ENCODE data around the gene B4GALT4.

Gene B4GALT4

GRCh38 chr3:119205685-119206084 is 35.0 kb downstream of the B4GALT4 start:
- H3K27ac Mint-ChIP-seq: no peak overlapping the region
- H3K36me3 Mint-ChIP-seq: peaks cover 30% of the 10 kb centered on the region
- H3K27me3 Mint-ChIP-seq: no peaks in the 10 kb centered on the region
- peaks cover 46% of the 10 kb centered on the region for H3K4me1 Mint-ChIP-seq
- CTCF ChIA-PET: interaction anchor here (1.9 kb wide), 1 partner anchor 60 kb away, joined by 9 read pairs; the partner anchor contains the start of gene TEX55
- H3K4me3 Mint-ChIP-seq: no peak overlapping the region
- H3K9me3 Mint-ChIP-seq: no peaks in the 10 kb centered on the region
- DNase-seq: no peak

GRCh38 chr3:119205209-119205608 is 35.5 kb downstream of the B4GALT4 start:
- CTCF ChIA-PET: no interaction called here
- Mint-ChIP-seq H3K27me3 (no peaks in the 10 kb centered on the region), H3K36me3 (peaks cover 25% of the 10 kb centered on the region), H3K9me3 (no peaks in the 10 kb centered on the region), H3K4me1 (peaks cover 46% of the 10 kb centered on the region), H3K27ac (no peak overlapping the region), H3K4me3 (no peak overlapping the region)
- DNase-seq: no peak

DNA sequence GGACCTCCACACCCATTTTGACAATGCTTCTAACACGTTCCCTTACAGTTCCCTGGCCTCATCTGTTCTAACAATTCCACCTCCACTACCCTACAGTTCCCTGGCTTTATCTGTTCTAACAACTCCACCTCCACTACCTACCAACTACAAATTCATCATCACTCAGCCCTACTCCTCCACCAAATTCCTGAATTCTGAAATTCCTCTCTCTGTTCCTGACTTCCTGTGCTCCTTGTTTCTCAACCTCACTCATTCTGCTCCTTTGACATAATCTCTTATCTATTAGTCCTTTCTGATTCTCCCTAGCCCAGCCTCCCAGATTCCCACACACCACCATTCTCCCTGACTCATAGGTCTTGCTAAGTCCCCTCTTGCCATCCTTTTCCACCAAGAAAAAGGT is 44.8 kb downstream of the B4GALT4 start:
- Mint-ChIP-seq H3K9me3 (no peaks in the 10 kb centered on the region), H3K36me3 (no peaks in the 10 kb centered on the region), H3K27me3 (no peaks in the 10 kb centered on the region), H3K27ac (no peak overlapping the region), H3K4me1 (no peaks in the 10 kb centered on the region), H3K4me3 (no peak overlapping the region)
- no peak for DNase-seq
- CTCF ChIA-PET: no interaction called here

- DNase-seq: no peak
- H3K27me3 Mint-ChIP-seq: no peaks in the 10 kb centered on the region
- no peaks in the 10 kb centered on the region for H3K4me1 Mint-ChIP-seq
- no peaks in the 10 kb centered on the region for H3K36me3 Mint-ChIP-seq
- no peak overlapping the region for H3K4me3 Mint-ChIP-seq
- H3K27ac Mint-ChIP-seq: no peak overlapping the region
- CTCF ChIA-PET: no interaction called here
- no peaks in the 10 kb centered on the region for H3K9me3 Mint-ChIP-seq
Observed at GRCh38 chr3:119195151-119195476, 45.6 kb downstream of the B4GALT4 start.

- H3K4me3 Mint-ChIP-seq: no peak overlapping the region
- H3K4me1 Mint-ChIP-seq: no peaks in the 10 kb centered on the region
- H3K27ac Mint-ChIP-seq: no peak overlapping the region
- no peaks in the 10 kb centered on the region for H3K36me3 Mint-ChIP-seq
- CTCF ChIA-PET: no interaction called here
- no peak for DNase-seq
- no peaks in the 10 kb centered on the region for H3K27me3 Mint-ChIP-seq
- H3K9me3 Mint-ChIP-seq: no peaks in the 10 kb centered on the region
Observed at GRCh38 chr3:119194237-119195150, 46.2 kb downstream of the B4GALT4 start.

- H3K9me3 Mint-ChIP-seq: no peaks in the 10 kb centered on the region
- CTCF ChIA-PET: no interaction called here
- H3K27me3 Mint-ChIP-seq: no peaks in the 10 kb centered on the region
- H3K36me3 Mint-ChIP-seq: no peaks in the 10 kb centered on the region
- H3K4me1 Mint-ChIP-seq: no peaks in the 10 kb centered on the region
- DNase-seq: no peak
- no peak overlapping the region for H3K4me3 Mint-ChIP-seq
- H3K27ac Mint-ChIP-seq: no peak overlapping the region
Observed at GRCh38 chr3:119191800-119192199, 48.9 kb downstream of the B4GALT4 start.

DNA sequence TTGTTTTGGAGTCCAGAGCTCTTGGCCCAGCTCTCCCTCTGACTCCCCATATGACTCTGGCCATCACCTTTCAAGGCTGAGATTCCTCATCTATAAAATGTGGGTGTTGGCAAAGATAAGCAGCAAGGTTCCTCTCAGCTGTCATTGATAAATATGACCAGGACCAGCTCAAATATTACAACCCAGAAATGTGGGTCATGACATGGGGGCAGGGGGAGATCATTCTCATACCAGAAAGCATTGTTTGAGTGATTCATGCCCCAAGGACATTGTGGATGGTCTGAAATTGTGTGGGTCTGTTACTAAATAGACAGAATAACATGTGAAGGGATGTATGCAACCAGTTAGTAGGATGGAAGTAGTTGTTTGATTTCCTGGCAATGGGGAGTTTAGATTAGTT is 53.4 kb downstream of the B4GALT4 start:
- Mint-ChIP-seq H3K27me3 (no peaks in the 10 kb centered on the region), H3K27ac (no peak overlapping the region), H3K4me1 (no peaks in the 10 kb centered on the region), H3K9me3 (no peaks in the 10 kb centered on the region), H3K4me3 (no peak overlapping the region), H3K36me3 (no peaks in the 10 kb centered on the region)
- no peak for DNase-seq
- CTCF ChIA-PET: interaction anchor here (0.6 kb wide), 1 partner anchor 93 kb away, joined by 3 read pairs; no protein-coding TSS in a partner anchor

DNA sequence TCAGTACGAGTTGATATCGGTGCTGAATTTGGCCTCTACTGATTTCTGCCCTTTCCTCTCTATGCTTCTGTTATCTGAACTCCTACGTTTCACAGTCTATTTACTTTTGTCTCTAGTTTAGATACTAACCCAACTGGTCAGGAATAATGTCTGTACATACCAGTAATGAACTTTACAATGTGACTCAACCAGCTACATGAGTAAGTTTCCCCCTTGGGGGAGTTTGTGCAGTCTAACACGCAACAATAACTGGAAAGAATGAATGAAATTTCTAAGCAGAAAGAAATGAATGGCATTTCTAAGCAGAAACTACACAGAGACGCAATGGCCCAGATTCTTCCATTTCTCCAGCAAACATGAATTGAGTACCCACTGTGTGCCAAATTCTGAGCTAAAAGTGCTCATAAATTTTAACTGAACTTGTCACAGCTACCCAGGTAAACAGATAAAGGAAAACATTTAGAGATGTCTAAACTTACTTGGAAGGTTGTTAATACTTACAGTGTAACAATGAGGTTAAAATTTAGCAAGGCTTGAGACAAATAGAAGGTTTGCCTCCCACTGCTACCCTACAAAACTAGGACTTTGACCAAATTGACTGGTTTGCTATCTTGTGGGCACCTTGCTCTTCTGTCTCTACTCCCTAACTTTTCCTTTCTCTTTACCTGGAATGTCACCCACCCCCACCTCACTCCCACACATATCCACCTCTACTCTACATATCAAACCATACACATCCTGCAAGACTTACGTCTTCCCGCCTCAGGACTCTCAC is 55.7 kb downstream of the B4GALT4 start:
- no peak overlapping the region for H3K4me3 Mint-ChIP-seq
- CTCF ChIA-PET: no interaction called here
- H3K4me1 Mint-ChIP-seq: no peaks in the 10 kb centered on the region
- no peaks in the 10 kb centered on the region for H3K27me3 Mint-ChIP-seq
- DNase-seq: no peak
- no peaks in the 10 kb centered on the region for H3K9me3 Mint-ChIP-seq
- no peak overlapping the region for H3K27ac Mint-ChIP-seq
- H3K36me3 Mint-ChIP-seq: no peaks in the 10 kb centered on the region

DNA sequence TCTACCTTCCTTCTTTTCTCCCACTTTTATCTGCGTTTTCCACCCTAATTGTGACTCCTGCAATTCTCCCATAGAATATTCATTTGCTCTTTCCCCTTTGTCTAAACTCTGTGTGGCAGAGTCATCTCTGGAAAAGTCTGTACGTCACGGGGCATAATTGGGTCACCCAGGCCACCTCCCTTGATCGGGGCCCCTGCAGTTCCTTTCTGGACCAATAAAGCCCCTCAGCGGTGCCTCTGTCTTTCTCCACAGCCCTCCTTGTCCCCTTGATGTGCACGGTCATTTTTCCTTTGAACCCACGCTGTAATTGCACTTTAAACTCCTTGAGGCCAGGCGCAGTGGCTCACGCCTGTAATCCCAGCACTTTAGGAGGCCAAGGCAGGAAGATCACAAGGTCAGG is 56.6 kb downstream of the B4GALT4 start:
- H3K27me3 Mint-ChIP-seq: no peaks in the 10 kb centered on the region
- no peak for DNase-seq
- CTCF ChIA-PET: no interaction called here
- H3K27ac Mint-ChIP-seq: no peak overlapping the region
- no peaks in the 10 kb centered on the region for H3K36me3 Mint-ChIP-seq
- no peaks in the 10 kb centered on the region for H3K9me3 Mint-ChIP-seq
- H3K4me3 Mint-ChIP-seq: no peak overlapping the region
- H3K4me1 Mint-ChIP-seq: no peaks in the 10 kb centered on the region

- CTCF ChIA-PET: no interaction called here
- Mint-ChIP-seq H3K9me3 (no peaks in the 10 kb centered on the region), H3K27ac (no peak overlapping the region), H3K4me1 (no peaks in the 10 kb centered on the region), H3K36me3 (no peaks in the 10 kb centered on the region), H3K27me3 (no peaks in the 10 kb centered on the region), H3K4me3 (no peak overlapping the region)
- DNase-seq: no peak
Observed at GRCh38 chr3:119181765-119182164, 58.9 kb downstream of the B4GALT4 start.

DNA sequence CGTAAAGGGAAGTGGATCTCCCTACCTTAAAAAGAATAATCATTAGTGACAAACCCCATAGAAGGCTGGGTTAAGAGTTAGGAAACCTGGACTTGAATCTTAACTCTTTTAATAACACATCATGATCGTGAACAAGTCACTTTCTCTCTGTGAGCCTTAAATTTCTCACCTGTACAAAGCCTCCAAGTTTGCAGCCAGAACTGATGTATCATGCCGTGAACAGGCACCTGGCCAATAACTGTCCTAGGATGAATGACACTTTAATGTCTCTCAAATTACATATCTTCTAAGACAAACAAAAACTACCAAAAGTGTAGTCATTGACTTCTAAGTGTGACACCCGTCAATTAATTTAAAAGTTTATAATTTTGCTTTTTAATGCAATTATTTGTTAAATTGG is 63.4 kb downstream of the B4GALT4 start:
- no peak for DNase-seq
- Mint-ChIP-seq H3K36me3 (no peaks in the 10 kb centered on the region), H3K27ac (no peak overlapping the region), H3K4me3 (no peak overlapping the region), H3K27me3 (peaks cover 8% of the 10 kb centered on the region), H3K9me3 (no peaks in the 10 kb centered on the region), H3K4me1 (no peaks in the 10 kb centered on the region)
- CTCF ChIA-PET: no interaction called here

- CTCF ChIA-PET: no interaction called here
- Mint-ChIP-seq H3K9me3 (no peaks in the 10 kb centered on the region), H3K36me3 (no peaks in the 10 kb centered on the region), H3K27ac (no peak overlapping the region), H3K4me3 (no peak overlapping the region), H3K27me3 (peaks cover 10% of the 10 kb centered on the region), H3K4me1 (no peaks in the 10 kb centered on the region)
- DNase-seq: no peak
Observed at GRCh38 chr3:119176778-119177177, 63.9 kb downstream of the B4GALT4 start.

- peaks cover 10% of the 10 kb centered on the region for H3K27me3 Mint-ChIP-seq
- H3K4me1 Mint-ChIP-seq: no peaks in the 10 kb centered on the region
- H3K27ac Mint-ChIP-seq: no peak overlapping the region
- H3K9me3 Mint-ChIP-seq: no peaks in the 10 kb centered on the region
- CTCF ChIA-PET: no interaction called here
- no peak for DNase-seq
- no peaks in the 10 kb centered on the region for H3K36me3 Mint-ChIP-seq
- H3K4me3 Mint-ChIP-seq: no peak overlapping the region
Observed at GRCh38 chr3:119175872-119176756, 64.6 kb downstream of the B4GALT4 start.

- Mint-ChIP-seq H3K36me3 (no peaks in the 10 kb centered on the region), H3K4me3 (no peak within 1 kb of the TSS), H3K4me1 (no peaks in the 10 kb centered on the region), H3K27me3 (peaks cover 10% of the 10 kb centered on the region), H3K9me3 (no peaks in the 10 kb centered on the region), H3K27ac (no peak within 1 kb of the TSS)
- DNase-seq: no peak
- CTCF ChIA-PET: interaction anchor here (1.2 kb wide), 1 partner anchor 68 kb away, joined by 4 read pairs; the partner anchor contains the start of gene B4GALT4
Observed at GRCh38 chr3:119173325-119173724, 67.4 kb downstream of the B4GALT4 start, which contains the start of gene UPK1B. Gene UPK1B (plus strand): TSS chr3:119173598. CDS start chr3:119186742, 13,144 bp downstream.
